HEK293 (cell line): Measurements from ENCODE around the gene OR2D3.

Experiments
- CTCF ChIA-PET: fragments of 350-600 bp; formaldehyde crosslinking; extraction: SDS; loops from one replicate; lab custom pipeline; 2021; ENCODE audit warnings: antibody characterized with exemption; lab: Yijun Ruan, JAX
- POLR2A ChIA-PET: fragments of 300-600 bp; formaldehyde crosslinking; extraction: SDS; loops from one replicate; lab custom pipeline; 2020; ENCODE audit warnings: antibody characterized with exemption, inconsistent platforms; lab: Yijun Ruan, JAX
- H3K27ac ChIP-seq: fragments of 200-500 bp; sonication (Bioruptor generic); 2 replicates; pipeline ENCODE4 v1.5.1; 2014; ENCODE audit warnings: low read depth, low read length, control low read depth, inconsistent platforms; ENCODE audit errors: extremely low read depth
- H3K36me3 ChIP-seq, 2 experiments: fragments of 200-500 bp in 1 of 2; sonication (Bioruptor generic) in 1 of 2; 1 replicate in 1 of 2; 2 replicates in 1 of 2; pipeline ENCODE4 v1.5.1; 2014 to 2017; ENCODE audit warnings: inconsistent platforms in 2 of 2, low read length in 2 of 2; ENCODE audit not compliant: control insufficient read depth in 2 of 2, insufficient read depth in 1 of 2
- H3K4me1 ChIP-seq: fragments of 200-500 bp; sonication (Bioruptor generic); 2 replicates; pipeline ENCODE4 v1.5.1; 2014; ENCODE audit warnings: mild to moderate bottlenecking, low read length, inconsistent platforms; ENCODE audit not compliant: control insufficient read depth, insufficient read depth
- H3K4me3 ChIP-seq: 2 replicates; pipeline ENCODE4 v1.5.1; 2011; ENCODE audit warnings: low read depth, mild to moderate bottlenecking, control low read depth, low read length, moderate library complexity
- H3K9me3 ChIP-seq: fragments of 200-500 bp; sonication (Bioruptor generic); 2 replicates; pipeline ENCODE4 v1.5.1; 2014; ENCODE audit warnings: low read depth, low read length, inconsistent platforms; ENCODE audit not compliant: control insufficient read depth, insufficient read depth
- INSM2 ChIP-seq: fragments of 450-650 bp; formaldehyde crosslinking; IDR thresholded peaks from 2 replicates; pipeline ENCODE4 v1.5.1; 2016; ENCODE audit warnings: missing biosample characterization, missing genetic modification characterization
- ZBTB44 ChIP-seq: fragments of 450-650 bp; IDR thresholded peaks from 2 replicates; pipeline ENCODE4 v1.5.1; 2018; ENCODE audit warnings: missing biosample characterization, mild to moderate bottlenecking, missing genetic modification characterization
- ZEB2 ChIP-seq: fragments of 450-650 bp; formaldehyde crosslinking; IDR thresholded peaks from 2 replicates; pipeline ENCODE4 v1.5.1; 2016; ENCODE audit warnings: missing biosample characterization, missing genetic modification characterization
- ZFP41 ChIP-seq: fragments of 450-650 bp; formaldehyde crosslinking; IDR thresholded peaks from 2 replicates; pipeline ENCODE4 v1.5.1; 2016; ENCODE audit warnings: missing biosample characterization, missing genetic modification characterization, borderline replicate concordance
- ZIC2 ChIP-seq: fragments of 450-650 bp; formaldehyde crosslinking; IDR thresholded peaks from 2 replicates; pipeline ENCODE4 v1.5.1; 2016; ENCODE audit warnings: missing biosample characterization, missing genetic modification characterization
- ZNF112 ChIP-seq: fragments of 450-650 bp; formaldehyde crosslinking; IDR thresholded peaks from 2 replicates; pipeline ENCODE4 v1.5.0; 2017; ENCODE audit warnings: missing biosample characterization, missing genetic modification characterization
- ZNF157 ChIP-seq: fragments of 450-650 bp; formaldehyde crosslinking; IDR thresholded peaks from 2 replicates; pipeline ENCODE4 v1.5.1; 2016; ENCODE audit warnings: missing biosample characterization, missing genetic modification characterization
- ZNF202 ChIP-seq: fragments of 450-650 bp; formaldehyde crosslinking; IDR thresholded peaks from 2 replicates; pipeline ENCODE4 v1.5.1; 2016; ENCODE audit warnings: missing biosample characterization, missing genetic modification characterization, borderline replicate concordance
- ZNF292 ChIP-seq: fragments of 450-650 bp; formaldehyde crosslinking; IDR thresholded peaks from 2 replicates; pipeline ENCODE4 v1.5.1; 2016; ENCODE audit warnings: low read depth, missing biosample characterization, missing genetic modification characterization, borderline replicate concordance
- ZNF350 ChIP-seq: fragments of 450-650 bp; formaldehyde crosslinking; IDR thresholded peaks from 2 replicates; pipeline ENCODE4 v1.5.0; 2017; ENCODE audit warnings: missing biosample characterization, mild to moderate bottlenecking, missing genetic modification characterization
- ZNF416 ChIP-seq: fragments of 450-650 bp; formaldehyde crosslinking; IDR thresholded peaks from 2 replicates; pipeline ENCODE4 v1.5.1; 2016; ENCODE audit warnings: missing biosample characterization, missing genetic modification characterization
- ZNF501 ChIP-seq: fragments of 450-650 bp; formaldehyde crosslinking; IDR thresholded peaks from 2 replicates; pipeline ENCODE4 v1.5.1; 2016; ENCODE audit warnings: missing biosample characterization, missing genetic modification characterization
- ZNF521 ChIP-seq: fragments of 450-650 bp; formaldehyde crosslinking; IDR thresholded peaks from 2 replicates; pipeline ENCODE4 v1.5.1; 2017; ENCODE audit warnings: missing biosample characterization, mild to moderate bottlenecking, missing genetic modification characterization
- ZNF544 ChIP-seq: fragments of 450-650 bp; formaldehyde crosslinking; IDR thresholded peaks from 2 replicates; pipeline ENCODE4 v1.5.0; 2017; ENCODE audit warnings: missing biosample characterization, missing genetic modification characterization
- ZNF549 ChIP-seq: fragments of 450-650 bp; IDR thresholded peaks from 2 replicates; pipeline ENCODE4 v1.5.1; 2018; ENCODE audit warnings: missing biosample characterization, missing genetic modification characterization, mild to moderate bottlenecking, inconsistent platforms, moderate library complexity
- ZNF629 ChIP-seq: fragments of 450-650 bp; formaldehyde crosslinking; IDR thresholded peaks from 2 replicates; pipeline ENCODE4 v1.5.1; 2017; ENCODE audit warnings: missing biosample characterization, missing genetic modification characterization
- ZNF645 ChIP-seq: fragments of 450-650 bp; formaldehyde crosslinking; IDR thresholded peaks from 2 replicates; pipeline ENCODE4; 2016; ENCODE audit warnings: missing biosample characterization, missing genetic modification characterization
- ZNF664 ChIP-seq: fragments of 450-650 bp; formaldehyde crosslinking; IDR thresholded peaks from 2 replicates; pipeline ENCODE4 v1.5.1; 2016; ENCODE audit warnings: missing biosample characterization, missing genetic modification characterization
- ZNF785 ChIP-seq: fragments of 450-650 bp; formaldehyde crosslinking; IDR thresholded peaks from 2 replicates; pipeline ENCODE4 v1.5.1; 2016; ENCODE audit warnings: missing biosample characterization, missing genetic modification characterization
- ZNF837 ChIP-seq: fragments of 450-650 bp; formaldehyde crosslinking; IDR thresholded peaks from 2 replicates; pipeline ENCODE4 v1.5.1; 2016; ENCODE audit warnings: missing biosample characterization, missing genetic modification characterization
- TF ChIP-seq, protein P1 (sequence below): fragments of 450-650 bp; formaldehyde crosslinking; IDR thresholded peaks from 2 replicates; pipeline ENCODE4 v1.5.0; 2017; ENCODE audit warnings: missing biosample characterization, missing genetic modification characterization, borderline replicate concordance
- TF ChIP-seq, protein P2 (sequence below): fragments of 450-650 bp; formaldehyde crosslinking; IDR thresholded peaks from 2 replicates; pipeline ENCODE4 v1.5.1; 2016; ENCODE audit warnings: missing biosample characterization, missing genetic modification characterization
- TF ChIP-seq, protein P3 (sequence below): fragments of 450-650 bp; formaldehyde crosslinking; conservative IDR thresholded peaks from 2 replicates; pipeline ENCODE4 v1.5.1; 2016; ENCODE audit warnings: low read depth, missing biosample characterization, missing genetic modification characterization

The OR2D3 gene

GRCh38 chr11:6932145-6932544 is 11.3 kb downstream of the OR2D3 start (continued):
- TF ChIP-seq, protein P1, sequence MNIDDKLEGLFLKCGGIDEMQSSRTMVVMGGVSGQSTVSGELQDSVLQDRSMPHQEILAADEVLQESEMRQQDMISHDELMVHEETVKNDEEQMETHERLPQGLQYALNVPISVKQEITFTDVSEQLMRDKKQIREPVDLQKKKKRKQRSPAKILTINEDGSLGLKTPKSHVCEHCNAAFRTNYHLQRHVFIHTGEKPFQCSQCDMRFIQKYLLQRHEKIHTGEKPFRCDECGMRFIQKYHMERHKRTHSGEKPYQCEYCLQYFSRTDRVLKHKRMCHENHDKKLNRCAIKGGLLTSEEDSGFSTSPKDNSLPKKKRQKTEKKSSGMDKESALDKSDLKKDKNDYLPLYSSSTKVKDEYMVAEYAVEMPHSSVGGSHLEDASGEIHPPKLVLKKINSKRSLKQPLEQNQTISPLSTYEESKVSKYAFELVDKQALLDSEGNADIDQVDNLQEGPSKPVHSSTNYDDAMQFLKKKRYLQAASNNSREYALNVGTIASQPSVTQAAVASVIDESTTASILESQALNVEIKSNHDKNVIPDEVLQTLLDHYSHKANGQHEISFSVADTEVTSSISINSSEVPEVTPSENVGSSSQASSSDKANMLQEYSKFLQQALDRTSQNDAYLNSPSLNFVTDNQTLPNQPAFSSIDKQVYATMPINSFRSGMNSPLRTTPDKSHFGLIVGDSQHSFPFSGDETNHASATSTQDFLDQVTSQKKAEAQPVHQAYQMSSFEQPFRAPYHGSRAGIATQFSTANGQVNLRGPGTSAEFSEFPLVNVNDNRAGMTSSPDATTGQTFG: no peak
- no peak for TF ChIP-seq ZNF645
- TF ChIP-seq ZNF350 (tag by site-specific recombination): no peak
- no peak for TF ChIP-seq ZNF629 (tag by site-specific recombination)
- no peak for TF ChIP-seq ZNF112 (tag by site-specific recombination)

GRCh38 chr11:6941970-6942369 is 21.2 kb downstream of the OR2D3 start:
- ChIA-PET POLR2A (no interaction called here), CTCF (no interaction called here)
- Histone ChIP-seq H3K9me3 (no peaks in the 10 kb centered on the region), H3K4me1 (no peaks in the 10 kb centered on the region), H3K36me3 (peaks cover 0 to 28% of the 10 kb centered on the region in 2 experiments; a peak in 2 of 3 replicates), H3K27ac (no peak overlapping the region), H3K4me3 (no peak overlapping the region)
- no peak for TF ChIP-seq ZNF202 (tag by site-specific recombination)
- TF ChIP-seq ZNF837: no peak
- TF ChIP-seq, protein P2, sequence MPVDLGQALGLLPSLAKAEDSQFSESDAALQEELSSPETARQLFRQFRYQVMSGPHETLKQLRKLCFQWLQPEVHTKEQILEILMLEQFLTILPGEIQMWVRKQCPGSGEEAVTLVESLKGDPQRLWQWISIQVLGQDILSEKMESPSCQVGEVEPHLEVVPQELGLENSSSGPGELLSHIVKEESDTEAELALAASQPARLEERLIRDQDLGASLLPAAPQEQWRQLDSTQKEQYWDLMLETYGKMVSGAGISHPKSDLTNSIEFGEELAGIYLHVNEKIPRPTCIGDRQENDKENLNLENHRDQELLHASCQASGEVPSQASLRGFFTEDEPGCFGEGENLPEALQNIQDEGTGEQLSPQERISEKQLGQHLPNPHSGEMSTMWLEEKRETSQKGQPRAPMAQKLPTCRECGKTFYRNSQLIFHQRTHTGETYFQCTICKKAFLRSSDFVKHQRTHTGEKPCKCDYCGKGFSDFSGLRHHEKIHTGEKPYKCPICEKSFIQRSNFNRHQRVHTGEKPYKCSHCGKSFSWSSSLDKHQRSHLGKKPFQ (tag by site-specific recombination): no peak
- no peak for TF ChIP-seq ZNF292
- TF ChIP-seq ZNF501: no peak
- no peak for TF ChIP-seq ZFP41 (tag by site-specific recombination)
- TF ChIP-seq ZNF416 (tag by site-specific recombination): no peak
- no peak for TF ChIP-seq ZIC2 (tag by site-specific recombination)
- TF ChIP-seq, protein P3, sequence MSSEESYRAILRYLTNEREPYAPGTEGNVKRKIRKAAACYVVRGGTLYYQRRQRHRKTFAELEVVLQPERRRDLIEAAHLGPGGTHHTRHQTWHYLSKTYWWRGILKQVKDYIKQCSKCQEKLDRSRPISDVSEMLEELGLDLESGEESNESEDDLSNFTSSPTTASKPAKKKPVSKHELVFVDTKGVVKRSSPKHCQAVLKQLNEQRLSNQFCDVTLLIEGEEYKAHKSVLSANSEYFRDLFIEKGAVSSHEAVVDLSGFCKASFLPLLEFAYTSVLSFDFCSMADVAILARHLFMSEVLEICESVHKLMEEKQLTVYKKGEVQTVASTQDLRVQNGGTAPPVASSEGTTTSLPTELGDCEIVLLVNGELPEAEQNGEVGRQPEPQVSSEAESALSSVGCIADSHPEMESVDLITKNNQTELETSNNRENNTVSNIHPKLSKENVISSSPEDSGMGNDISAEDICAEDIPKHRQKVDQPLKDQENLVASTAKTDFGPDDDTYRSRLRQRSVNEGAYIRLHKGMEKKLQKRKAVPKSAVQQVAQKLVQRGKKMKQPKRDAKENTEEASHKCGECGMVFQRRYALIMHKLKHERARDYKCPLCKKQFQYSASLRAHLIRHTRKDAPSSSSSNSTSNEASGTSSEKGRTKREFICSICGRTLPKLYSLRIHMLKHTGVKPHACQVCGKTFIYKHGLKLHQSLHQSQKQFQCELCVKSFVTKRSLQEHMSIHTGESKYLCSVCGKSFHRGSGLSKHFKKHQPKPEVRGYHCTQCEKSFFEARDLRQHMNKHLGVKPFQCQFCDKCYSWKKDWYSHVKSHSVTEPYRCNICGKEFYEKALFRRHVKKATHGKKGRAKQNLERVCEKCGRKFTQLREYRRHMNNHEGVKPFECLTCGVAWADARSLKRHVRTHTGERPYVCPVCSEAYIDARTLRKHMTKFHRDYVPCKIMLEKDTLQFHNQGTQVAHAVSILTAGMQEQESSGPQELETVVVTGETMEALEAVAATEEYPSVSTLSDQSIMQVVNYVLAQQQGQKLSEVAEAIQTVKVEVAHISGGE (tag by site-specific recombination): no peak
- TF ChIP-seq ZNF521 (tag by site-specific recombination): no peak
- no peak for TF ChIP-seq ZNF785 (tag by site-specific recombination)
- no peak for TF ChIP-seq ZNF157 (tag by site-specific recombination)
- no peak for TF ChIP-seq ZNF549 (tag by site-specific recombination)
- no peak for TF ChIP-seq ZBTB44 (tag by site-specific recombination)
- no peak for TF ChIP-seq INSM2
- TF ChIP-seq ZNF664: no peak
- no peak for TF ChIP-seq ZNF544 (tag by site-specific recombination)
- TF ChIP-seq ZEB2 (tag by site-specific recombination): no peak
